DOHH2 (cell line): Measurements from ENCODE around the gene OPN1MW.

Experiments
- H3F3A ChIP-seq: fragments of 200-600 bp; sonication (generic), shearing (Covaris generic); 2 replicates; pipeline ENCODE4 v1.6.0; 2016; ENCODE audit warnings: antibody characterized with exemption, mild to moderate bottlenecking; ENCODE audit not compliant: control insufficient read depth, insufficient read depth
- H3K27ac ChIP-seq: fragments of 200-600 bp; sonication (generic); 2 replicates; pipeline ENCODE4 v1.5.1; 2014; ENCODE audit warnings: low read depth, mild to moderate bottlenecking, low read length, moderate library complexity
- H3K27me3 ChIP-seq: fragments of 200-600 bp; sonication (generic); 2 replicates; pipeline ENCODE4 v1.6.1; 2014; ENCODE audit warnings: mild to moderate bottlenecking, low read length, mixed read lengths; ENCODE audit not compliant: control insufficient read depth
- H3K36me3 ChIP-seq: fragments of 200-600 bp; sonication (generic); 2 replicates; pipeline ENCODE4 v1.6.1; 2014; ENCODE audit warnings: mild to moderate bottlenecking, low read length, moderate library complexity, mixed read lengths; ENCODE audit not compliant: control insufficient read depth
- H3K4me1 ChIP-seq: fragments of 200-600 bp; sonication (generic); 2 replicates; pipeline ENCODE4 v1.6.1; 2014; ENCODE audit warnings: mild to moderate bottlenecking, low read length, mixed read lengths; ENCODE audit not compliant: control insufficient read depth
- H3K4me2 ChIP-seq: fragments of 200-600 bp; sonication (generic); 2 replicates; pipeline ENCODE4 v1.6.0; 2014; ENCODE audit warnings: mild to moderate bottlenecking, low read length, moderate library complexity
- H3K4me3 ChIP-seq: fragments of 200-600 bp; sonication (generic); 2 replicates; pipeline ENCODE4 v1.5.1; 2014; ENCODE audit warnings: mild to moderate bottlenecking, low read length, mixed read lengths
- H3K79me2 ChIP-seq: fragments of 200-600 bp; sonication (generic); 2 replicates; pipeline ENCODE4 v1.6.1; 2014; ENCODE audit warnings: mild to moderate bottlenecking, low read length, mixed read lengths; ENCODE audit not compliant: control insufficient read depth
- H3K9me2 ChIP-seq: fragments of 200-600 bp; sonication (generic); replicated peaks from 2 replicates; pipeline ENCODE4 v1.6.1; 2014; ENCODE audit warnings: mild to moderate bottlenecking, low read length, mixed read lengths; ENCODE audit not compliant: control insufficient read depth
- H3K9me3 ChIP-seq: fragments of 200-600 bp; sonication (generic); 2 replicates; pipeline ENCODE4 v1.6.1; 2014; ENCODE audit warnings: antibody characterized with exemption, low read length, mixed read lengths; ENCODE audit not compliant: control insufficient read depth, insufficient read depth
- H4K20me1 ChIP-seq: fragments of 200-600 bp; sonication (generic); 2 replicates; pipeline ENCODE4 v1.6.0; 2014; ENCODE audit warnings: low read depth, mild to moderate bottlenecking, antibody characterized with exemption, low read length, moderate library complexity; ENCODE audit not compliant: control insufficient read depth, insufficient read depth
- CTCF ChIP-seq: fragments of 200-600 bp; sonication (generic); IDR thresholded peaks from one replicate; pipeline ENCODE4 v1.5.1; 2014; ENCODE audit warnings: antibody characterized with exemption, mild to moderate bottlenecking, low read depth, low read length; ENCODE audit not compliant: poor library complexity, severe bottlenecking
- EZH2phosphoT487 ChIP-seq: fragments of 200-600 bp; sonication (generic); IDR thresholded peaks from 2 replicates; pipeline ENCODE4 v1.6.1; 2017; ENCODE audit warnings: borderline replicate concordance, mild to moderate bottlenecking, antibody characterized with exemption, low read length, moderate library complexity, mixed read lengths

OPN1MW gene

GRCh38 chrX:154140206-154140605, 42.2 kb upstream of the OPN1MW start:
- Histone ChIP-seq H4K20me1 (no peaks in the 10 kb centered on the region), H3K4me1 (peaks cover 13% of the 10 kb centered on the region), H3F3A (0 out of 2 replicates have a peak, but pooled peaks cover 3% of the 10 kb centered on the region), H3K36me3 (no peaks in the 10 kb centered on the region), H3K4me2 (no peak overlapping the region), H3K4me3 (no peak overlapping the region), H3K79me2 (no peaks in the 10 kb centered on the region), H3K9me2 (no peaks in the 10 kb centered on the region), H3K27me3 (no peaks in the 10 kb centered on the region), H3K27ac (no peak overlapping the region), H3K9me3 (no peaks in the 10 kb centered on the region)
- TF ChIP-seq EZH2phosphoT487 (no peak), CTCF (no peak)

GRCh38 chrX:154140742-154141141, 41.7 kb upstream of the OPN1MW start:
- Histone ChIP-seq H3K9me2 (no peaks in the 10 kb centered on the region), H3K27ac (no peak overlapping the region), H3K36me3 (no peaks in the 10 kb centered on the region), H3K9me3 (no peaks in the 10 kb centered on the region), H4K20me1 (no peaks in the 10 kb centered on the region), H3F3A (0 out of 2 replicates have a peak, but pooled peaks cover 3% of the 10 kb centered on the region), H3K79me2 (no peaks in the 10 kb centered on the region), H3K4me2 (no peak overlapping the region), H3K4me3 (no peak overlapping the region), H3K27me3 (no peaks in the 10 kb centered on the region), H3K4me1 (peaks cover 8% of the 10 kb centered on the region)
- TF ChIP-seq CTCF (no peak), EZH2phosphoT487 (no peak)

GRCh38 chrX:154142386-154142785, 40.0 kb upstream of the OPN1MW start:
- H3K9me2 ChIP-seq = no peaks in the 10 kb centered on the region
- H3K36me3 ChIP-seq = no peaks in the 10 kb centered on the region
- H3K9me3 ChIP-seq = no peaks in the 10 kb centered on the region
- H4K20me1 ChIP-seq = no peaks in the 10 kb centered on the region
- no peaks in the 10 kb centered on the region for H3K4me1 ChIP-seq
- H3K4me3 ChIP-seq = no peak overlapping the region
- no peaks in the 10 kb centered on the region for H3K27me3 ChIP-seq
- TF ChIP-seq CTCF = no peak
- TF ChIP-seq EZH2phosphoT487 = no peak
- no peak overlapping the region for H3K4me2 ChIP-seq
- no peaks in the 10 kb centered on the region for H3F3A ChIP-seq
- no peak overlapping the region for H3K27ac ChIP-seq
- no peaks in the 10 kb centered on the region for H3K79me2 ChIP-seq
